HepG2 (cell line): Measurements from ENCODE around the gene PIGW. TPM values are rescaled to one million over a fixed set of nuclear protein-coding genes. Genes with fewer than 3 reads are reported as not detected.

ENCODE experiments used
- AHDC1 ChIP-seq: sonication (generic); formaldehyde crosslinking; IDR thresholded peaks from 2 replicates; pipeline ENCODE4 v1.5.1; 2020; ENCODE audit warnings: mild to moderate bottlenecking, missing genetic modification reagents, borderline replicate concordance
- CBX5 ChIP-seq: sonication (generic); formaldehyde crosslinking; IDR thresholded peaks from 2 replicates; pipeline ENCODE4 v1.4.0; 2020; ENCODE audit warnings: missing genetic modification reagents, borderline replicate concordance
- CENPX ChIP-seq: sonication (generic); formaldehyde crosslinking; IDR thresholded peaks from 2 replicates; pipeline ENCODE4 v1.9.0; 2021; ENCODE audit warnings: mild to moderate bottlenecking, missing genetic modification reagents, moderate library complexity
- ESRRA ChIP-seq: sonication (generic); formaldehyde crosslinking; IDR thresholded peaks from 2 replicates; pipeline ENCODE4 v1.5.1; 2020; ENCODE audit warnings: mild to moderate bottlenecking, low read depth, missing genetic modification reagents
- FUBP1 ChIP-seq: sonication (generic); formaldehyde crosslinking; IDR thresholded peaks from 2 replicates; pipeline ENCODE4 v1.5.1; 2020; ENCODE audit warnings: missing genetic modification reagents, mild to moderate bottlenecking, borderline replicate concordance
- GRHL1 ChIP-seq: sonication (generic); formaldehyde crosslinking; conservative IDR thresholded peaks from 2 replicates; pipeline ENCODE4 v1.8.0; 2022; ENCODE audit warnings: missing genetic modification reagents
- HOXA3 ChIP-seq: sonication (generic); formaldehyde crosslinking; IDR thresholded peaks from 2 replicates; pipeline ENCODE4 v1.5.0; 2020; ENCODE audit warnings: missing genetic modification reagents
- KLF16 ChIP-seq, 2 experiments: sonication (generic) in 1 of 2; formaldehyde crosslinking in 1 of 2; IDR thresholded peaks; 2 replicates each; pipeline versions ENCODE4 v1.6.1 to v1.8.0; 2016 to 2023; ENCODE audit warnings: missing genetic modification reagents in 2 of 2, missing compliant biosample characterization in 1 of 2
- NFYB ChIP-seq: sonication (generic); formaldehyde crosslinking; IDR thresholded peaks from 2 replicates; pipeline ENCODE4 v1.4.0; 2020; ENCODE audit warnings: missing genetic modification reagents
- NR2F6 ChIP-seq, 2 experiments: IDR thresholded peaks; 2 replicates each; pipeline ENCODE4 v1.6.1; 2016; ENCODE audit warnings: antibody characterized with exemption in 1 of 2, mild to moderate bottlenecking in 1 of 2
- SP1 ChIP-seq, 2 experiments: fragments of 450-650 bp in 1 of 2; sonication (generic) in 1 of 2; formaldehyde crosslinking in 1 of 2; IDR thresholded peaks; 2 replicates each; pipeline versions ENCODE4 v1.4.0 to v1.6.1; 2016 to 2020; ENCODE audit warnings: missing genetic modification reagents in 1 of 2
- TCF12 ChIP-seq, 2 experiments: fragments of 450-650 bp in 1 of 2; sonication (generic) in 1 of 2; formaldehyde crosslinking in 1 of 2; IDR thresholded peaks; 2 replicates each; pipeline versions ENCODE4 v1.6.1 to v1.8.0; 2017 to 2022; ENCODE audit warnings: antibody characterized with exemption in 1 of 2, mild to moderate bottlenecking in 1 of 2, missing genetic modification reagents in 1 of 2, moderate library complexity in 1 of 2
- ZFP90 ChIP-seq: sonication (generic); formaldehyde crosslinking; IDR thresholded peaks from 2 replicates; pipeline ENCODE4 v1.8.0; 2022; ENCODE audit warnings: missing genetic modification reagents, mild to moderate bottlenecking, inconsistent platforms, borderline replicate concordance
- ZKSCAN8 ChIP-seq: IDR thresholded peaks from 2 replicates; pipeline ENCODE4 v1.6.1; 2016; ENCODE audit warnings: borderline replicate concordance, missing genetic modification reagents, missing compliant biosample characterization
- ZNF558 ChIP-seq: sonication (generic); formaldehyde crosslinking; IDR thresholded peaks from 2 replicates; pipeline ENCODE4 v1.9.0; 2022; ENCODE audit warnings: mild to moderate bottlenecking, missing genetic modification reagents, borderline replicate concordance
- ZNF614 ChIP-seq: IDR thresholded peaks from 2 replicates; pipeline ENCODE4 v1.6.1; 2018; ENCODE audit warnings: missing biosample characterization, missing genetic modification reagents, inconsistent platforms, borderline replicate concordance
- polyA plus RNA-seq, 8 experiments: library from polyadenylated mRNA; depleted of rRNA in 3 of 8; stranded (reverse) in 7 of 8; unstranded in 1 of 8; fragments of >200 nt; fragmentation: Illumina TruSeq in 4 of 8; extraction: Trizol in 4 of 8; gene quantifications; 2 replicates each; pipeline versions ENCODE4 v1.2.1 to v1.2.3, GENCODE V29; 2011 to 2016; ENCODE audit warnings: low read depth in 4 of 8, missing spikeins in 1 of 8, mixed read lengths in 1 of 8; ENCODE audit not compliant: insufficient read depth in 1 of 8
- total RNA-seq, 5 experiments: library from RNA; depleted of rRNA; stranded (reverse); fragments of >200 nt; fragmentation: Illumina TruSeq; extraction: Trizol; gene quantifications; 2 replicates each; pipeline ENCODE4 v1.2.3, GENCODE V29; 2016; ENCODE audit warnings: low read depth in 1 of 5

The PIGW gene
- total and polyA plus RNA-seq, 2 of the 13 experiments (the other 11 are each of a cell fraction or from before 2014, with no cell fraction given) = 9.0 to 24.0 TPM

- TF ChIP-seq NR2F6 (IDR thresholded peaks at IDR 0.05) (no peak), NR2F6 (CRISPR knock-in tag; IDR thresholded peaks at IDR 0.05) (no peak; the same call in 1 of the 2 replicates), CBX5 (CRISPR knock-in tag) (peak; percentile 75; the same call in 1 of the 2 replicates), NFYB (CRISPR knock-in tag) (peak; percentile 82), ESRRA (CRISPR knock-in tag) (0 out of 2 replicates have a peak, but pooled peaks have one; percentile 35), GRHL1 (CRISPR knock-in tag) (no peak), TCF12 (IDR thresholded peaks at IDR 0.05) (no peak), TCF12 (CRISPR knock-in tag; IDR thresholded peaks at IDR 0.05) (0 out of 2 replicates have a peak, but pooled peaks have one; percentile 33), CENPX (CRISPR knock-in tag) (no peak), AHDC1 (CRISPR knock-in tag) (no peak), ZNF558 (CRISPR knock-in tag) (peak; percentile 44; the same call in 1 of the 2 replicates), ZKSCAN8 (CRISPR knock-in tag) (no peak), HOXA3 (CRISPR knock-in tag) (peak; percentile 80), ZFP90 (CRISPR knock-in tag) (no peak), SP1 (IDR thresholded peaks at IDR 0.05) (no peak), SP1 (CRISPR knock-in tag; IDR thresholded peaks at IDR 0.05) (peak; percentile 94), FUBP1 (no peak), ZNF614 (CRISPR knock-in tag) (peak; percentile 14; the same call in 1 of the 2 replicates), KLF16 (CRISPR knock-in tag; IDR thresholded peaks at IDR 0.05) (peak in 1 of 2 experiments; percentile 63; a peak in 2 of 4 replicates)
These were observed 11.0 kb downstream of the PIGW start (continued) for GRCh38 chr17:36545465-36546417.
